Islet precursor cell (in vitro differentiated cells): ENCODE measurements around the gene BBS1.

Experiments used
- DNase-seq: peaks from one replicate; pipeline ENCODE4 v3.0.0-alpha.2; 2018

The BBS1 gene

GRCh38 chr11:66477263-66478201 is 32.9 kb upstream of the BBS1 start:
- DNase-seq = no peak

- no peak for DNase-seq
These were observed 31.6 kb upstream of the BBS1 start for GRCh38 chr11:66478729-66479393.

GRCh38 chr11:66479394-66480116 is 30.9 kb upstream of the BBS1 start:
- DNase-seq = peak; percentile 69

GRCh38 chr11:66480117-66480938 is 30.1 kb upstream of the BBS1 start, which contains the start of gene DPP3:
TSS of gene DPP3 (plus strand) at chr11:66480434. CDS start at chr11:66482201, 1,767 bp downstream.
- DNase-seq = peak; percentile 98

GRCh38 chr11:66484806-66485380 is 25.5 kb upstream of the BBS1 start:
- no peak for DNase-seq

- DNase-seq = no peak
These were observed 21.5 kb upstream of the BBS1 start for GRCh38 chr11:66488957-66489356.

GRCh38 chr11:66489636-66490035 is 20.8 kb upstream of the BBS1 start:
- DNase-seq = no peak

- no peak for DNase-seq
These were observed 19.0 kb upstream of the BBS1 start for GRCh38 chr11:66491315-66491935.

GRCh38 chr11:66492161-66492865 is 18.1 kb upstream of the BBS1 start:
- DNase-seq = no peak

GRCh38 chr11:66493130-66493529 is 17.3 kb upstream of the BBS1 start:
- no peak for DNase-seq

- DNase-seq = no peak
These were observed 16.0 kb upstream of the BBS1 start for GRCh38 chr11:66494458-66494857.

- DNase-seq = no peak
These were observed 15.5 kb upstream of the BBS1 start for GRCh38 chr11:66494935-66495334.

- DNase-seq = no peak
These were observed 15.0 kb upstream of the BBS1 start for GRCh38 chr11:66495401-66495854.

GRCh38 chr11:66497206-66497605 is 13.2 kb upstream of the BBS1 start:
- DNase-seq = no peak

GRCh38 chr11:66498506-66498905 is 11.9 kb upstream of the BBS1 start:
- DNase-seq = no peak

- no peak for DNase-seq
These were observed 5.1 kb upstream of the BBS1 start for GRCh38 chr11:66505276-66505816.

- DNase-seq = no peak
These were observed 1.3 kb upstream of the BBS1 start for GRCh38 chr11:66509131-66509561.

GRCh38 chr11:66510990-66511339 is 530 bp downstream of the BBS1 start:
- DNase-seq = no peak

GRCh38 chr11:66523611-66524010 is 13.2 kb downstream of the BBS1 start:
- no peak for DNase-seq

GRCh38 chr11:66524304-66525040 is 14.0 kb downstream of the BBS1 start:
- no peak for DNase-seq
